Raji (cell line): ENCODE data around the gene LRP5.

ENCODE experiments used
- POLR2A ChIP-seq: IDR thresholded peaks from 2 replicates; pipeline ENCODE4 v1.6.1; 2011; ENCODE audit warnings: low read depth, low read length, control low read depth; ENCODE audit not compliant: insufficient read depth

Gene LRP5

DNA sequence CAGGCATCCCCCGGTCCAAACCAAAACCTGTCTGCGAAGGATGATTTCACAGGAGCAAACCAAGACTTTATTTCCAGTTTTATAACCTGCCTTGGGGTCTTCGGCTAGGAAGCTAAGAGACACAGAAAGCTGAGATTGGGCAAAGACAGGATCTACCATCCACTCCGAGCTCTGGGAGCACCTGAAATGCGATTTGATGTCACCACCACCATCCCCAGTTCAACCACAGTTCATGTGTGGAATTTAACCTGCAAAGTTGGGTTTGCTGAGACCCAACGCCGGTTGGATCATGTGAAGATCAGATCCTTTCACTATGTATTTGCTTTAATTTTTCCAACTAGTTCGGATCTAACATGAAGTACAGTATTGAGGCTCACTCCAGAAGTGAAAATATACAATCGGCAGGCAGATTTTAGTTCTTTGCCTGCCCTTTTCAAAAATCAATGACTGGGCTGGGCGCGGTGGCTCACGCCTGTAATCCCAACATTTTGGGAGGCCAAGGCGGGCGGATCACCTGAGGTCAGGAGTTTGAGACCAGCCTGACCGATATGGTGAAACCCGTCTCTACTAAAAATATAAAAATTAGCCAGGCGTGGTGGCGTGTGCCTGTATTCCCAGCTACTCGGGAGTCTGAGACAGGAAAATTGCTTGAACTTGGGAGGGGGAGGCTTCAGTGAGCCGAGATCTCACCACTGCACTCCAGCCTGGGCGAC, 39.2 kb upstream of the LRP5 start:
- no peak for TF ChIP-seq POLR2A

DNA sequence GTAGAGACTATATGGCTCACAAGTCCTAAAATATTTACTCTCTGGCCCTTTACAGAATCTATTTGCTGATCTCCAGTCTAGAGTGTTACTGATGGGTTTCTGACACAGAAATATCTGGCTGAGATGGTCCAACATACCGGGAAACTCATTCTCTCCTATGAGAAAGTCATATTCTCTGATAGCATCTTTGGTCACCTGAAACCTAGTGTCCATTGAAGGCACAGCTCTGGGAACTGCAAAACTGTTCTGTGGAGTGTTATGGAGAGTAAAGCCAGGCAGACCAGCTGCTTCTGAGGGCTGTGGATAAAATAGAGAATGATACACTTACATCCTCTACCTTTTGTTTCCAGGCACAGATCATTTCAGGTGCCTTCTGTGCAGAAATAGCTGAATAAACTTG, 38.1 kb upstream of the LRP5 start:
- no peak for TF ChIP-seq POLR2A

GRCh38 chr11:68275721-68276507, 36.5 kb upstream of the LRP5 start:
- no peak for TF ChIP-seq POLR2A

DNA sequence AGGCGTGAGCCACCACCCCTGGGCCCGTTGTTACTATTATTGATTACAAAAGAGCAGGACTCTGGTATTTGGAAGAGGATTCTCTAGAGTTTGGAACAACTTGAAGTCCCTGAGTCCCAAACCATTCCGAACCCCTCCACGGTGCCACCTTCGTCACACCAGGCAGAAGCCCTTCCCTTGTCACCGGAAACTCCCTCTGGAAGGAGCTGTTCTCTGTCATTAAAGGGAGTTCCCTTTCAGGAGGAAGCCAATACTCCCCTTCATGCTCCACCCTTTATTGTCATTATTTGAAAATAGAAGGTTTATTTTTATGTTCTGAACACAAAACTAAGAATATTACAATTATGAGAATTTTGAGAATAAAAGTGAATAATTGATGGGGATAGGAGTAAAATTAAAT, 35.5 kb upstream of the LRP5 start:
- no peak for TF ChIP-seq POLR2A

GRCh38 chr11:68279676-68280075, 32.7 kb upstream of the LRP5 start:
- TF ChIP-seq POLR2A: no peak

DNA sequence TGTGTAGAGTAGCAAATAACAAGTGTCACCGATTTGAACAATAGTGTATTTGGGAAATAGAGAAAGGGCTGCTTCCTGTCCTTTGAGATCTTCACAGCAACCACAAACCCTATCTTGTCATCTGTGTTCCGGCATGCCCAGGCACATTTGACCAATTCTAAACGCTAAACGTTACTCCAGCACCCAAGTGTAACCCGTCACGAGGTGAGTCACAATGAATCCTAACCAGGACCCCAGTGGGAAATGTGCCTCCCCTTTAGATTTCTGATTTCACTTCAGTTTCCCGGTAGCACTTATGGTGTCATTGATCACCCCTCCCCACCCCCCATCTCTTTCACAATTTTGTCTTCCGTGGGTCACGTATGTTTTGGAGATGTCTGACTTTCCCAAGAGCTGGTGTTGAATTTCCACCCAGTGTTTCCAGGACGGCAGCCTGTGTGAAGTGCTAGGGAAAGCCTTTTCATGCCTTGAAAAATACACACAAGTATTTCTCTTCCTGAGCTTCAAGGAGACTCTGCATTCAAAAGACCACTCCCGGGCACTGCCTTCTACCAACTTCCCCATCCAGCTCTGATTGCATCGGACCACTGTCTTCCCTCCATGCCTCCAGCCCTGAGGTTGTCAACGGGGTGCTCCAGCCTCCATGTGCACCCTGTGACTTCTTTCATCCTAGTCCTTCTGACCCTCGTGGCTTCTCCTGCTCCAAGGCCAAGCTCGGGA, 30.1 kb upstream of the LRP5 start:
- TF ChIP-seq POLR2A: no peak

- no peak for TF ChIP-seq POLR2A
Measured at GRCh38 chr11:68282861-68283230, 29.5 kb upstream of the LRP5 start.

DNA sequence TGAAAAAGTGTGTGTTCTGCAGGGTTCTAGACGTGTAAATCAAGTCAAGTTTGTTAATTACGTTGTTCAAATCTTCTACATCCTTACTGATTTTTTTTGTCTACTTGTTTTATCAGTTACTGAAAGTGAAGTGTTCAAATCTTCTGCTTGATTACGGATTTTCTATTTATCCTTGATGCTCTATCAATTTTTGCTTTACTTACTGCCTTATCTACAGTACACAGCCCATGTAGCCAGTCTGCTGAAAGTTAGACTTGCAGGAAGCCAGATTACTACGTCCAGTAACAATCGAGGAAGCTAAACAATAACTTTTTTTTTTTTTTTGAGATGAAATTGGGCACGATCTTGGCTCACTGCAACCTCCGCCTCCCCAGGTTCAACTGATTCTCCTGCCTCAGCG, 25.0 kb upstream of the LRP5 start:
- TF ChIP-seq POLR2A: no peak

GRCh38 chr11:68289456-68289855, 22.9 kb upstream of the LRP5 start:
- TF ChIP-seq POLR2A: no peak

GRCh38 chr11:68293708-68294107, 18.7 kb upstream of the LRP5 start:
- TF ChIP-seq POLR2A: no peak

- no peak for TF ChIP-seq POLR2A
Measured at GRCh38 chr11:68295271-68295670, 17.1 kb upstream of the LRP5 start.

DNA sequence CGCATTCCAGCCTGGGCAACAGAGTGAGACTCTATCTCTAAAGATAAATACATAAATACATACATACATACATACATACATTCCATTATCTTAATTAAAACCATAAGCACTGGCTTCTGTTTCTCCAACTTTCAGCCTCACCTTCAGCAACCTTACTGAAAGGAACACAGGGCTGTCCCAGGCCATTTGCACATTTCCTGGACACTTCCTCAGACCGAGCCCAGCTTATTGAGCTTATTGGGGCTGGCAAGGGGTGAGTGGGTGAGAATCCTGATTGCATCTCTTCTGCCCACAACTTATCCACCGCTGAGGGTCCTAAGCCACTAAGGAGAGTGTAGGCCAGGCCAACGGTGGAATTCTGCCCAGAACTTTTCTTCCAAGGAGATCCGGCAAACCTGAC, 16.5 kb upstream of the LRP5 start:
- no peak for TF ChIP-seq POLR2A

- TF ChIP-seq POLR2A: no peak
Measured at GRCh38 chr11:68296344-68297051, 15.9 kb upstream of the LRP5 start.

GRCh38 chr11:68297052-68297378, 15.4 kb upstream of the LRP5 start:
- no peak for TF ChIP-seq POLR2A

GRCh38 chr11:68297494-68297811, 14.9 kb upstream of the LRP5 start:
- no peak for TF ChIP-seq POLR2A
